Head of caudate nucleus (tissue), 42 donors: ENCODE results near the gene OVOL3.
A peak's percentile ranks its signal among the peaks of the same experiment; 100 is the strongest.
"Not testable (repeated sequence)": the region's sequence is repeated elsewhere in the genome, so short reads cannot be mapped to it uniquely, and the experiment has no call there.

Experiments
- DNase-seq, 42 donors: peaks; one replicate each; pipeline versions ENCODE4 v3.0.0 to v3.0.0-alpha.2; 2020 to 2021; ENCODE audit warnings: mixed read lengths in 7 of 42
- intact Hi-C: fragments of 100-400 bp; cut with DNase I; formaldehyde crosslinking; loops from one replicate; pipeline ENCODE4 v1.15.0; 2022

OVOL3 gene

DNA sequence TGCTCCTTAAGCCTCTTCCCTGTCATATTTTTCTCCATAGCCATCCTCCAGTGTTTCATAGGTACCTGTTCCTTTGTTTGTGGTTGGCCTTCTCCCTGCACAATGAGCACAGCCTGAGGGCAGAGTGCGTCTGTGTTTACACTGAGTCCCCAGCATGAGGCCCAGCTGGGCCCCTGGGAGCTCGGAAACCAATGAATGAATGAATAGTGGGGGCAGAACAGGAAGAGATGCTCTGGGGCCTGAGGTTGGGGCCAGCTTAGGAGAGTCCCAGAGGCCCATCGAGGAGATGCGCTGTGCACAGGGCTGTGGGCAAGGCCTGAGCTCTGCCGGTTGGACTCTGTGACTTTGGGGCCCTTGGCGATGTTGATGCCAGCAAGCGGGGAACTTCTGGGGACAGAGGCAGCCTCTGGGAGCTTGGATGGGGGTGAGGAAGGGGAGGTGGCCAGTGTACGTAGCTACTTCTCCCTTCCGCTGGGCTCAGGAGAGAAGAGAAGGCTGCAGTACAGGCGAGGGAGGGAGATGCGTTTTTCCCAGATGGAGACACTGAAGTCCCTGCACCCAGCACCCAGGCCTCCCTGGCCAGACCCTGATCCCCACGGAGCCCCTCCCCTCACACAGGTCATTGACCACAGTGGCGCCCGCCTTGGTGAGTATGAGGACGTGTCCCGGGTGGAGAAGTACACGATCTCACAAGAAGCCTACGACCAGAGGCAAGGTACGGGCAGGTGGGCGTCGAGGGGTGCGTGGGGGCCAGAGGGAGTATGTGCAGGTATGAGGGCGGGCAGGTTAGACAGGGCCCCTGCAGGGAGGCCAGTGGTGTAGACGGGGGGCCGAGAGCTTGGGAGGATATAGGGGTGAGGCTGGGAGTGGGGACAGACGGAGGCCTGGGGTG lies 9.4 kb downstream of the OVOL3 start:
- no peak for DNase-seq
- intact Hi-C loops, result no loop called here

DNA sequence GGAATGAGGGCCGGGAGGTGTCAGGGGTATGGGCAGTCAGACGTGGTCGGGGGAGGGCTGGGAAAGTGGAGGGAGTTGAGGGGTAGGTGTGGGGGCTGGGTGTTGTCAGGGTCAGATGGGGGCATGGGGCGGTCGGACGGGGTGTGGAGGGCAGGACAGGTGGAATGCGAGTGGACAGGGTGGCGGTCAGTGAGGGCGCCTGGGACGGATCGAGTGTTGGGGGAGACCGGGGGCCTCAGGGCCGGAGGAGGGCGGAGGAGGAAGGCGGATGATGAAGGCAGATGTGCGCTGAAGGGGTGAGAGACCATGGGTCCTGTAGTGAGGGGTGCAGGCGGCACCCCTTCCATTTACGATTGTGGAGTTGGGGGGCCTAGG lies 10.0 kb downstream of the OVOL3 start:
- no peak for DNase-seq
- intact Hi-C loops, result no loop called here

DNA sequence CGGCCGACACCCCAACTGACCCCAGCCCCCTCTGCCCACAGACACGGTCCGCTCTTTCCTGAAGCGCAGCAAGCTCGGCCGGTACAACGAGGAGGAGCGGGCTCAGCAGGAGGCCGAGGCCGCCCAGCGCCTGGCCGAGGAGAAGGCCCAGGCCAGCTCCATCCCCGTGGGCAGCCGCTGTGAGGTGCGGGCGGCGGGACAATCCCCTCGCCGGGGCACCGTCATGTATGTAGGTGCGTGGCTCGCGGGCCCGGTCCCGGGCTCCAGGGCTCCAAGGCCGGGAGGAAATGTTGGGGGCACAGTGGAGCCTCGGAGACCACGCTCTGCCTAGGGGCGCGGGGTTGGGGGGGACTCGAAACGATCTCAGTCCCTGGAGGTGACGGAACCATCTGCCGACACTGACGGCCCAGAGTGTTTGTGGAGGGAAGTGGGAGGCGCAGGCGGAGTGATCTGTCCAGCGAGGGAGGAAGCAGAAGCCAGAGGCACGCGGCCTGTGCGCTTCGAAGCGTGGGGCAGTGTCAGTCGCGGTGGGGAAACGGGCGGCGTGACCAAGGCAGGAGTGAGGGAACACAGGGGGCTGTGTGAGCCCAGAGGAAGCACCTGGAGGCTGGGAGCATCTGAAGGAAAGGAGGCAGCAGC lies 10.7 kb downstream of the OVOL3 start:
- intact Hi-C loops, result no loop called here

DNA sequence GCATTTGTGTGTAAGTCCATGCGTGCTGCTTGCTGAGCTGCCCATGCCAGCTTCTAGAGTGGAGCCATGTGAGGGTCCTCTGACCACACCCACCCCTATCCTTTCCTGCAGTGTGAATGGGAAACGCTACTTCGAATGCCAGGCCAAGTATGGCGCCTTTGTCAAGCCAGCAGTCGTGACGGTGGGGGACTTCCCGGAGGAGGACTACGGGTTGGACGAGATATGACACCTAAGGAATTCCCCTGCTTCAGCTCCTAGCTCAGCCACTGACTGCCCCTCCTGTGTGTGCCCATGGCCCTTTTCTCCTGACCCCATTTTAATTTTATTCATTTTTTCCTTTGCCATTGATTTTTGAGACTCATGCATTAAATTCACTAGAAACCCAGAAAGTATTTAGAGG lies 14.6 kb downstream of the OVOL3 start:
- intact Hi-C loops, result no loop called here
- no peak for DNase-seq

More for the DNA sequence above, 10.7 kb downstream of the OVOL3 start:
- no peak for DNase-seq

DNA sequence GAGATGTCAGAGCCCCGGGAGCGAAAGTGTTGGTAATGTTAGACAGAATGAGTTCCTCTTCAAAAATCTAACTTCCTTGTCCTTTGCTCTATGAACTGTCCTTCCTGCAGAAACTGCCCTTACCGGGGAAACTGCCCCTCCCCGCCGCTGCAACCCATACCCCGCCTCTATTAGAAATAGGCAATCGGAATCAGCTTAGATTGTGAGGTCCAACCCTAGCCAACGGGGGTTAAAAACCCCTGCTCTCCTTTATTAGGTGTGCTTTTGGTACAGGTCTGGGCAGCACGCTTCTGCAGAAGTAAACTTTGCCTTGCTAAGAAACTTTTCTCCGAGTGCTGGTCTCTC lies 17.4 kb downstream of the OVOL3 start:
- intact Hi-C loops, result no loop called here
- DNase-seq, result peak in 3 of 42 donors; percentile 19 to 35 (median 22)

DNA sequence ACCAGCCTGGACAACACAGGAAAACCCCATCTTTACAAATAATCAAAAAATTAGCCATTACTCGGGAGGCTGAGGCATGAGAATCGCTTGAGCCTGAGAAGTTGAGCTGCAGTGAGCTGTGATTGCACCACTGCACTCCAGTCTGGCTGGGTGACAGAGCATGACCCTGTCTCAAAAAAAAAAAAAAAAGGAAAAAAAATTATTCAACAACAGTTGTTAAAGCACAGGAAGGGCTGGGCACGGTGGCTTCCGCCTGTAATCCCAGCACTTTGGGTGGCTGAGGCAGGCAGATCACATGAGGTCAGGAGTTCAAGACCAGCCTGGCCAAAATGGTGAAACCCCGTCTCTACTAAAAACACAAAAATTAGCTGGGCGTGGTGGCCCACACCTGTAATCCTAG lies 20.3 kb downstream of the OVOL3 start:
- intact Hi-C loops, result loop anchor here (5.0 kb wide), 1 partner anchor 51 kb away; no protein-coding TSS in a partner anchor
- DNase-seq, result not testable (repeated sequence)

DNA sequence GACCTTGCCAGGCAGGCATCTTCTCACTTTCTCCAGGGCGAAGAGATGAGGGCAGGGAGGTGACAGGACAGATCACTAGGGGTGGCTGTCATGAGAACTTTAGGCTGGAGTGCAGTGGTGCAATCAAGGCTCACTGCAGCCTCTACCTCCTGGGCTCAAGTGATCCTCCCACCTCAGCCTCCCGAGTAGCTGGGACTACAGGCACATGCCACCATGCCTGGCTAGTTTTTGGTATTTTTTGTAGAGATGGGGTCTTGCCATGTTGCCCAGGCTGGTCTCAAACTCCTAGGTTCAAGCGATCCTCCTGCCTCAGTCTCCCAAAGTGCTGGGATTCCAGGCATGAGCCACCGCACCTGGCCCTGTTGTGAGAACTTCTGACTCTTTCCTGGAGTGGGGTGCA lies 23.9 kb downstream of the OVOL3 start:
- DNase-seq, result not testable (repeated sequence)
- intact Hi-C loops, result loop anchor here (5.0 kb wide), 1 partner anchor 47 kb away; no protein-coding TSS in a partner anchor

DNA sequence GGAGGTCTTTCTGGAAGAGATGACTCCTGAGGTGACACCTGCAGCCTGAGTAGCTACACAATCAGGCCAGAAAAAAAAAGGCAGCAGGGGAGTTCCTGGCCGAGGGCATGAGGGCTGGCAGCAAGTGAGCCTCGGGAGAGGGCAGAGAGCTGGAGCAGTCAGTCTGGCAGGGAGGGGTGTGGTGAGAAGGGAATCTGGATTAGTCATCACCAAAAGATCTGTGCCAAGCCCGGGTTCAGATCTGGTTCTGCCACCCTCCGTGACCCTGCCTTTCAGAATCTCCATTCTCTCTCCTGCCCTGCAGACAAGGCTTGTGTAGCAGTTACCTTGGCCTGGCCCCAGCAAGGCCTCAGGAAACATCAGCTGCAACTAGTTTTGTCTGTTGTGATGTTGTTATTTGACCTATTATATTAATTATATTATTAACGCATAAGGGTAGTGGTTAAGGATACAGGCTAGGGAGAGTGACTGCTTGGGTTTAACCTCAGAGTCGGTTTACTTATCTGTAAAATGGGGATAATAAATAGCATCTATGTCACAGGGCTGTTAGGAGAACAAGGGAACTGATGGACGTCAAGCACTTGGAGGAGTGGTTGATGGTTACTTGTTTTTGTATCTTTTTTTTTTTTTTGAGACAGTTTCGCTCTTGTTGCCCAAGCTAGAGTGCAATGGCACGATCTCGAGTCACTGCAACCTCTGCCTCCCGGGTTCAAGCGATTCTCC lies 26.2 kb downstream of the OVOL3 start:
- intact Hi-C loops, result no loop called here
- peak in 19 of 42 donors; percentile 18 to 75 (median 44) for DNase-seq

DNA sequence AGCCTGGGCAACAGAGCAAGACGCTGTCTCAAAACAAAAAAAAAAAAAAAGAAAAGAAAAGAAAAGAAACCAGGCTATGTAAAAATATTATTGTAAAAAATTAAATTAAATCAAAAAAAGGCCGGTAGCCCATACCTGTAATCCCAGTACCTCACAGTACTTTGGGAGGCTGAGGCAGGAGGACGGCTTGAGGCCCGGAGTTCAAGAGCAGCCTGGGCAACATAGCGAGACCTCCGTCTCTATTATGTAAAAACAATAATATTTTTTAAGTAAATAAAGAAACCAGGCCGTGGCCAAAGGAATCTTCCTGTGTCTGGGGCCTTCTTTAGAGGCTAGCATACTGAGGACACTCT lies 28.2 kb downstream of the OVOL3 start:
- no peak for DNase-seq
- intact Hi-C loops, result no loop called here

DNA sequence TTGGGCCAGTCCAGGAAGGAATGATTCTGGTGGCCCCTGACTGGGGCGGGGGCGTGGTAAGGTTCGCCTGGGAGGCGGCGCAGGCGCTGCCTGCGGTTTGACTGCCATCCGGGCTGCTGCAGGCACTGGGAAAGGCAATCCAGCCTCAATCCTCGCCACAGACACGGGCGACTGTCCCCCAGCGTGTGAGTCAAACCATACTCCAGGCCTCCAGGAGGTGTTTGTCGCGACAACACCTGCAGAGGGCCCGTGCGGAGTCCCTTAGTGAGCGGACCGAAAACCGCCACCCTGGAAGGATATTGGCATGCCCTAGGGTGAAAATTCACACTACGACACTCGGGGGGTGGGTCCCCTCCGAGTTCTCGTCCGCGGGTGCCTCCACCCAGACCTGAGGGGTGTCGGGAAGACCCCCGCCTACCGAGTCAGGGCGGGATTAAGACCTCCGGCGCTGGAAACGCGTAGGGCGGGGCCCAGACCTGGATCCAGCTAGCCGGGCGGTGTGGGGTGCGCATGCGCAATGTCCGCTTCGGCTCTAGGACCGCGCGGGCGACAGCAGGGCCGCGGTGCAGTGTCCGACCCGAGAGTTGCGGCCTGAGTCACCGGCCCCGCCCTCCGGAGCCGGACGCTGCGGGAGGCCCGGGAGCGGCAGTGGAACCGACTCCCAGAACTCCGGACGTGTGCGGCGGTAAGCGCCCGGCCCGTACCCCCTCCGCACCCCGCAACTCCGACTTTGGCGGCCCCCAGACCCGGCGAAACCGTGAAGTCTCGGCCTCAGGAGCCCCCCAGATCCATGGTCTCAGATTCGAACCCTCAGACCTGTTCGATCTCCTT lies 28.7 kb downstream of the OVOL3 start, which contains the start of gene CAPNS1:
Gene CAPNS1, plus strand, starts transcription at position 594 of the 831 bp plus-strand sequence. CDS start 946 bp downstream, outside the sequence.
- intact Hi-C loops, result loop anchor here (1.0 kb wide), 1 partner anchor 24 kb away; the partner anchor contains the start of gene TBCB

DNA sequence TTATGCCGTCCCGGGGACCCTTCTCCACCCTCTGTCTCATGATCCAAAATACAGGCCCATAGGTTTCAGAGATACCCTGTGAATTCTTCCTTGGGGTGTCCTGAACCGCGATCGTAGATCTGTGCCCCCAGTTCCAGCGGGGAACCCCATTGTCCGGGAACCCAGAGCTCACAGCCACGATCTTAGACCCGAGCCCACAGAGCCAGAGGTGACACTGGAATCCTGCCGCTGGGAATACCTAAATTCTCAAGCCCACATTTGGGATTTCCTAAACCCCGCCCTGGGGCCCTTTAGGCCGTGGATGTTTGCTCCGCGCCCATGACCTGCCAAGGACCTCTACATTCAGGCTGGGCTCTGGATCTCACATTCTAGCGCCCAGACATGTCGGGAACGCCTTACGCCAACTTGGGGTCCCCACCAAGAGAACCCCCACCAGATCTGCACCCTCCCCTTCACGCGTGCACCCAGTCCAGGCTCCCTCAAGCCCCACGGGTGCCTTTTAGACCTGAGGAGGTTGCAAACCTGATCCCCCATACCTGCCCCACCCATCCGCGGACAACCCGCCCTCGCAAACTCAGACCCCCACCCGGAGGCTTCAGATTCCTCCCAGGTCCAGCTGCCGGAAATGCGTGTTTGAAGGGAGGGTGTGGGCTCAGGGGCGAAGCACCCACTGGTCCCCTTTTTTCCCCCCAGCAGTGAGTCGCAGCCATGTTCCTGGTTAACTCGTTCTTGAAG lies 29.5 kb downstream of the OVOL3 start:
- intact Hi-C loops, result loop anchor here (1.0 kb wide), 1 partner anchor 25 kb away; the partner anchor contains the start of gene TBCB
- peak in 35 of 42 donors; percentile 10 to 64 (median 38) for DNase-seq

More for the DNA sequence above, 28.7 kb downstream of the OVOL3 start, which contains the start of gene CAPNS1:
- peak; percentile 94 to 99 (median 98) for DNase-seq

DNA sequence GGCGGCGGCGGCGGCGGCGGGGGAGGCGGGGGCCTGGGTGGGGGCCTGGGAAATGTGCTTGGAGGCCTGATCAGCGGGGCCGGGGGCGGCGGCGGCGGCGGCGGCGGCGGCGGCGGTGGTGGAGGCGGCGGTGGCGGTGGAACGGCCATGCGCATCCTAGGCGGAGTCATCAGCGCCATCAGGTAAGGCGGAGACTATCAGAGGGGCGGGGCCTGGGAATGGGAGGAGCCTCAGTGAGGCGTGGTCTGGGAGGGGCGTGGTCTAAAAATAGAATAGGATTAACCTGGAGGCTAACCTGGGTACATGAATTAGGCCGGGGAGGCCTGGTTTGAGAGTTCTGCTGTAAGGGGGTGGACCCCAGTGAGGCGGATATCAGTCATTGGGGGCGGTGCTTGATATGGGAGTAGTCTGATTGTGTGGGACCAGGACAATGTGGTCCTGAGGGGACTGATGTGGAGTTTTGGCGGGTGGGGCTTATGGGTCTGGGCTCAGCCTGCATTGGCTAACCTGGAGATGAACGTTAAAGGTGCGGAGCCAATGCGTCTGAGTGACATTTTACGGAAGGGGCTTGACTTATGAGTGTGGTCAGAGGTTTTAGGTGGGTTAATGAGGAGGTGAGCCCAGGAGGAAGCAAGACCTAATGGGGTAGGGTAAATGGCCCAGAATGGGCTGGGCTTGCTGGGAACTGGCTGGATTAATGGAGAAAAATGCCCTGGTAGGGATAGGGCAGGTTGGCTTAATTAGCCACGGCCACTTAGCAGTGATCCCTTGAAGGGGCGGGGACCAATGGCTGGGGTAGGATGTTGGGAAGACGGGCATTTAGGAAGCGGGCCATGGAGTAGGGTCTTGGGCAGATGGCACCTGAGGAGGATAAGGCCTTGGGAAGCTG lies 30.3 kb downstream of the OVOL3 start:
- peak; percentile 70 to 92 (median 83) for DNase-seq
- intact Hi-C loops, result no loop called here

DNA sequence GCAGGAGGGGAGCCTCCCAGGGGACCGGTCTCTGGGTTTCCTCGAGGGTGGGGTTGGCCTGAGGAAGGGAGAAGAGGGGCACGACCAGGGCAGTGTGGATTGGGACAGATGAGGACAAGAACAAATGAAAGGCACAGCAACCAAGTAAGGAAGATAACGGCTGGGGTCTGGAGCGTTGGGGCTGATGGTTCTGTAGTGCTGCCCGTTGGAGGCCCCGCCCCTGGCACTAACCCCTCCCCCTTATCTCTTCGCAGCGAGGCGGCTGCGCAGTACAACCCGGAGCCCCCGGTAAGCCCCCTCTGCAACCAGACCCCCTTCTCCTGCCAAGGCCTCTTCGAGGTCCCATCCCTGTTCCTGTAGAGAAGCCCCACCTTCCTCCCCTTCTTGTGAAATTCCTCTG lies 31.1 kb downstream of the OVOL3 start:
- DNase-seq, result no peak
- intact Hi-C loops, result no loop called here

DNA sequence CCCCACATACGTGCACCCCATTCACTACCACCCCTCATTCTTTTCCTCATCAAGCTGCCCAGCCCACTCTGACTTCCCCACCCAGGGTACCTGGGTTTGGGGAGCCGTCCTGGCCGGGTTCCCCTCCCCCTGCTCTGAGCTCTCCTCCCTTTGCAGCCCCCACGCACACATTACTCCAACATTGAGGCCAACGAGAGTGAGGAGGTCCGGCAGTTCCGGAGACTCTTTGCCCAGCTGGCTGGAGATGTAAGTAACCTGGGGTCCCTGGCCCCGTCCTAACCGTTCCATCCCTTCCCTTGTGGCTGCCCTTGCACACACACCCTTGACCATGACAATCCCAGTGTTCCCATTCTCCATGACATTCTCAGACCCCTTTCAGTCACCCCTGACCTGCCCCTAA lies 31.6 kb downstream of the OVOL3 start:
- no peak for DNase-seq
- intact Hi-C loops, result no loop called here

DNA sequence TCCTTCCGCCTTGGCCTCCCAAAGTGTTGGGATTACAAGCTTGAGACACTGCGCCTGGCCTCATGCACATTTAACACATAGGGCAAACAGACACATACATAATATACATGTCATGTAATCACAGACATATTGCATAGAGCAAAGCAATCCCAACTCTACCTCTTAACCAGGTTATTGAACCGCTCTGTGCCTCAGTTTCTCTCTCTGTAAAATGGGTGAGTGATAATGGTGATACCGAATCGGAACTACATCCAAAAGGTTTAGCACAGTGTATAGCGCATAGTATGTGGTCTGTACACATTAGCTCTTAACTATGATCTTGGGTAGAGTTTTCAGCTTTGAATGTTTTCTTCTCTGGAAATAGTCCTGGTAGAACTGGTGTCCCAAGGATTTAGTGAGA lies 33.7 kb downstream of the OVOL3 start:
- intact Hi-C loops, result no loop called here
- DNase-seq, result no peak

DNA sequence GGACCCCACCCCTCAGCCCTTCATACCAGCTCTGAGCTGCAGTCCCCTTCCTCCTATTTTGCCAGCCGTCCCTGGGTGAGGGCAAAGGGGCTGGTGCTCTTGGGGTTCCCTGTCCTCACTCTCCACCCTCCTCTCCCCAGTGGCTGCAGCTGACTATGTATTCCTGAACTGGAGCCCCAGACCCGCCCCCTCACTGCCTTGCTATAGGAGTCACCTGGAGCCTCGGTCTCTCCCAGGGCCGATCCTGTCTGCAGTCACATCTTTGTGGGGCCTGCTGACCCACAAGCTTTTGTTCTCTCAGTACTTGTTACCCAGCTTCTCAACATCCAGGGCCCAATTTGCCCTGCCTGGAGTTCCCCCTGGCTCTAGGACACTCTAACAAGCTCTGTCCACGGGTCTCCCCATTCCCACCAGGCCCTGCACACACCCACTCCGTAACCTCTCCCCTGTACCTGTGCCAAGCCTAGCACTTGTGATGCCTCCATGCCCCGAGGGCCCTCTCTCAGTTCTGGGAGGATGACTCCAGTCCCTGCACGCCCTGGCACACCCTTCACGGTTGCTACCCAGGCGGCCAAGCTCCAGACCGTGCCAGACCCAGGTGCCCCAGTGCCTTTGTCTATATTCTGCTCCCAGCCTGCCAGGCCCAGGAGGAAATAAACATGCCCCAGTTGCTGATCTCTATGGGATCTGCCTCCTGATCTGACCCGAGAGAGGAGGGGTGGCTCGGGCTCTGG lies 38.9 kb downstream of the OVOL3 start:
- no peak for DNase-seq
- intact Hi-C loops, result no loop called here
